ENCODE measurements around the gene B9D1.

The B9D1 gene

GRCh38 chr17:19369846-19370492, 7.4 kb upstream of the B9D1 start:
- ChIA-PET CTCF (interaction anchor here (1.0 to 2.8 kb wide), 5 partner anchors 9 to 392 kb away, joined by 3 to 15 read pairs (median 4); no protein-coding TSS in a partner anchor), POLR2A (no interaction called here)
- H3K4me3 ChIP-seq (ENCODE audit: low read depth, low read length), result no peak overlapping the region
- DNase-seq (ENCODE audit: low read depth, low spot score), result no peak
- TF ChIP-seq, protein P1, sequence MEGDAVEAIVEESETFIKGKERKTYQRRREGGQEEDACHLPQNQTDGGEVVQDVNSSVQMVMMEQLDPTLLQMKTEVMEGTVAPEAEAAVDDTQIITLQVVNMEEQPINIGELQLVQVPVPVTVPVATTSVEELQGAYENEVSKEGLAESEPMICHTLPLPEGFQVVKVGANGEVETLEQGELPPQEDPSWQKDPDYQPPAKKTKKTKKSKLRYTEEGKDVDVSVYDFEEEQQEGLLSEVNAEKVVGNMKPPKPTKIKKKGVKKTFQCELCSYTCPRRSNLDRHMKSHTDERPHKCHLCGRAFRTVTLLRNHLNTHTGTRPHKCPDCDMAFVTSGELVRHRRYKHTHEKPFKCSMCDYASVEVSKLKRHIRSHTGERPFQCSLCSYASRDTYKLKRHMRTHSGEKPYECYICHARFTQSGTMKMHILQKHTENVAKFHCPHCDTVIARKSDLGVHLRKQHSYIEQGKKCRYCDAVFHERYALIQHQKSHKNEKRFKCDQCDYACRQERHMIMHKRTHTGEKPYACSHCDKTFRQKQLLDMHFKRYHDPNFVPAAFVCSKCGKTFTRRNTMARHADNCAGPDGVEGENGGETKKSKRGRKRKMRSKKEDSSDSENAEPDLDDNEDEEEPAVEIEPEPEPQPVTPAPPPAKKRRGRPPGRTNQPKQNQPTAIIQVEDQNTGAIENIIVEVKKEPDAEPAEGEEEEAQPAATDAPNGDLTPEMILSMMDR (IDR thresholded peaks at IDR 0.05; ENCODE audit: insufficient read depth, low read length, missing control alignments), result no peak

DNA sequence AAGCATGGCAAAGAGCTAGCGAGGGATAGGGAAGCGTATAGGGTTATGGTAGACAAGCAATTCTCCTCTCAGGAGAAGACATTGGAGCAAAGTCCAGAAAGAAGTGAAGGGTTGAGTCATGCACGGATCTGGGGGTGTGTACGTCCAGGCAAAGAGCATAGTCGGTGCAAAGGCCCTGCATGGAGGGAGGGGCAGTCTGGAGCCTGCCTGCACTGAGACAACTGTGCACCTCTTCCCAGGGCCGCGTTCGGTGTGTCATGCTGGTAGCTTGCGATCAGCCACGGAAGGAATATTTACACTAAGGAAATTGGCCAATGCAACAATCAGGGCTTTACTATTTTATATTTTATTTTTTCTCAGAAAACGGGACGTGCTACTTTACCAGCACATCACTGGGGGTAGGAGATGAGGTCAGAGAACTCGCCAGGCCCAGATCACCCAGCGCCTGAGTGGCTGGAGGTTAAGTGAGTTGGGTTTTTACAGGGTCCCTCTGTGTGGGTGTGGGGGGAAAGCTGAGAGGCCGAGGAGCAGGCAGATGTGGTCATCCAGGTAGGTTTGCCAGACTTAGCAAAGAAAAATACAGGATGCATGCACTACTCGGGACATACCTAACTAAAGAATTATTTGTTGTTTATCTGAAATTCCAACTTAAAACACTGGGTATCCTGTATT, 6.7 kb upstream of the B9D1 start:
- TF ChIP-seq, protein P1 (IDR thresholded peaks at IDR 0.05; ENCODE audit: insufficient read depth, low read length, missing control alignments), result no peak
- CTCF ChIA-PET, result interaction anchor here (1.2 to 2.8 kb wide), 5 partner anchors 8 to 395 kb away, joined by 4 to 15 read pairs (median 6); no protein-coding TSS in a partner anchor

DNA sequence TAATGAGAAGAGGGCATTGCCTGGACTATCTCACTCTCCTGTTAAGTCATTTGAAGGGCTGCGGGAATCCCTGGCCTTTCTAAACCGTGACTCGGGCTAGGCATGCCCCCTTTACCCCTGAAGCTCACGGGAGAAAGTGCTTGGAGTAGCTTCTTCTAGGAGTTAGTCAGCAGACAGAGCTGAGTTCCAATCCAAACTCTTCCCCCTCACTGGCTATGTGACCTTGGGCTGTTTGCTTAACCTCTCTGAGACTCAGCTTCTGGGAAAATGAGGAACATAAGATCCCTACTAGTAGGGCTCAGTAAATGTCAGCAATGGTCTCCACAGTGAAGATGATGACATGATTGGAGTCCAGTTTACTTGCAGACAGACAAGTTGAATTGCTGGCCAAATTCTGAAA, 5.7 kb upstream of the B9D1 start:
- POLR2A ChIA-PET, result no interaction called here
- H3K4me3 ChIP-seq (ENCODE audit: low read depth, low read length), result no peak overlapping the region
- TF ChIP-seq, protein P1 (IDR thresholded peaks at IDR 0.05; ENCODE audit: insufficient read depth, low read length, missing control alignments), result no peak
- CTCF ChIA-PET, result interaction anchor here (1.2 to 2.8 kb wide), 5 partner anchors 9 to 398 kb away, joined by 3 to 15 read pairs (median 6); no protein-coding TSS in a partner anchor
- no peak for DNase-seq (ENCODE audit: low read depth, low spot score)

More for the DNA sequence above, 6.7 kb upstream of the B9D1 start:
- DNase-seq (ENCODE audit: low read depth, low spot score), result no peak
- POLR2A ChIA-PET, result no interaction called here
- no peak overlapping the region for H3K4me3 ChIP-seq (ENCODE audit: low read depth, low read length)

DNA sequence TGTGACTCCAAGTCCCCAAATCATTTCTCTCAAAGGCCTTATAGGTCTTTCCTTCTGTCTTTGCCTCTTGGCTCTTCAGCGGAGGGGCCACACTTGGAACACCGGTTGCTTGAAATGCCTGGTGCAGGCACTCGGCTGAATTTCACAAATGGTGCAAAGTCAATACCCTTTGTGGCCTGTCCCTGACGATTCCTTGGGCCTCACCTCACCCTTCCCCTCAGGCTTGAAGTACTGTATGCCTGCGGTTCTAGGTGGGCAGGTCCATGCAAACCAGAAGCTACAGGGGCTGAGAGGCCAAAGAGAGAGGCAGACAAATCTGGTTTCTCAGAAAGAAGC, 4.1 kb upstream of the B9D1 start:
- no peak for DNase-seq (ENCODE audit: low read depth, low spot score)
- CTCF ChIA-PET, result interaction anchor here (1.4 to 14.4 kb wide), 4 partner anchors 11 to 400 kb away, joined by 4 to 293 read pairs (median 14); partner anchors contain the start of gene MAPK7
- TF ChIP-seq, protein P1 (IDR thresholded peaks at IDR 0.05; ENCODE audit: insufficient read depth, low read length, missing control alignments), result no peak
- no peak overlapping the region for H3K4me3 ChIP-seq (ENCODE audit: low read depth, low read length)
- POLR2A ChIA-PET, result no interaction called here

GRCh38 chr17:19365833-19366636, 3.5 kb upstream of the B9D1 start:
- CTCF ChIA-PET, result interaction anchor here (0.9 to 14.4 kb wide), 11 partner anchors 9 to 401 kb away, joined by 4 to 293 read pairs (median 10); partner anchors contain the start of gene MAPK7
- DNase-seq (ENCODE audit: low read depth, low spot score), result no peak
- H3K4me3 ChIP-seq (ENCODE audit: low read depth, low read length), result no peak overlapping the region
- TF ChIP-seq, protein P1 (IDR thresholded peaks at IDR 0.05; ENCODE audit: insufficient read depth, low read length, missing control alignments), result no peak
- POLR2A ChIA-PET, result interaction anchor here (1.1 kb wide), 1 partner anchor 20 kb away, joined by 3 read pairs; no protein-coding TSS in a partner anchor
